Prostate gland (tissue), 2 donors: ENCODE results near the gene ANKRD62. TPM values are rescaled to one million over a fixed set of nuclear protein-coding genes. Genes with fewer than 3 reads are reported as not detected.

Source experiments
- DNase-seq: peaks from one replicate; pipeline ENCODE4 v3.0.0-alpha.2; 2019; ENCODE audit warnings: low spot score
- H3K27ac ChIP-seq, 2 donors: fragments of 200-600 bp; sonication (generic); 2 replicates each; pipeline ENCODE4 v1.5.1; 2017 to 2019
- H3K27me3 ChIP-seq: fragments of 200-600 bp; sonication (generic); replicated peaks from 2 replicates; pipeline ENCODE4 v1.5.1; 2019; ENCODE audit not compliant: insufficient read depth
- H3K36me3 ChIP-seq, 2 donors: fragments of 200-600 bp; sonication (generic); 1 replicate in 1 of 2; 2 replicates in 1 of 2; pipeline versions ENCODE4 v1.5.1 to v1.8.1; 2017 to 2019
- H3K4me1 ChIP-seq: fragments of 200-600 bp; sonication (generic); replicated peaks from 2 replicates; pipeline ENCODE4 v1.5.1; 2019
- H3K4me3 ChIP-seq, 2 donors: fragments of 200-600 bp; sonication (generic); 2 replicates each; pipeline ENCODE4 v1.5.1; 2017 to 2019
- H3K9me3 ChIP-seq: fragments of 200-600 bp; sonication (generic); 2 replicates; pipeline ENCODE4 v1.5.1; 2017
- POLR2A ChIP-seq: fragments of 450-650 bp; IDR thresholded peaks from one replicate; pipeline ENCODE4 v1.6.1; 2016; ENCODE audit warnings: antibody characterized with exemption, mild to moderate bottlenecking
- POLR2AphosphoS5 ChIP-seq: sonication (generic); formaldehyde crosslinking; IDR thresholded peaks from one replicate; pipeline ENCODE4 v1.6.1; 2017; ENCODE audit warnings: antibody characterized with exemption
- WGBS: methylation state at CpG from one replicate; pipeline ENCODE4 v1.1.5; 2018; 5-methylcytosine and 5-hydroxymethylcytosine counted together
- intact Hi-C: fragments of 100-400 bp; cut with DNase I; formaldehyde crosslinking; loops from one replicate; pipeline ENCODE4 v1.14.2; 2022
- total RNA-seq, 2 donors: library from RNA; depleted of rRNA; stranded (reverse); fragments of >200 nt; gene quantifications; one replicate each; pipeline ENCODE4 v1.1.0, GENCODE V29; 2016
- TF ChIP-seq, protein P1 (sequence below), 4 experiments: fragments of 200-600 bp in 2 of 4; fragments of 450-650 bp in 2 of 4; sonication (generic) in 2 of 4; IDR thresholded peaks; 1 replicate in 3 of 4; 2 replicates in 1 of 4; pipeline ENCODE4 v1.5.1; 2016 to 2019; ENCODE audit warnings: antibody characterized with exemption in 4 of 4, mild to moderate bottlenecking in 2 of 4, moderate library complexity in 2 of 4

The ANKRD62 gene
- total RNA-seq, 2 donors from 2014 or later = 4.3 TPM; not detected in 1

DNA sequence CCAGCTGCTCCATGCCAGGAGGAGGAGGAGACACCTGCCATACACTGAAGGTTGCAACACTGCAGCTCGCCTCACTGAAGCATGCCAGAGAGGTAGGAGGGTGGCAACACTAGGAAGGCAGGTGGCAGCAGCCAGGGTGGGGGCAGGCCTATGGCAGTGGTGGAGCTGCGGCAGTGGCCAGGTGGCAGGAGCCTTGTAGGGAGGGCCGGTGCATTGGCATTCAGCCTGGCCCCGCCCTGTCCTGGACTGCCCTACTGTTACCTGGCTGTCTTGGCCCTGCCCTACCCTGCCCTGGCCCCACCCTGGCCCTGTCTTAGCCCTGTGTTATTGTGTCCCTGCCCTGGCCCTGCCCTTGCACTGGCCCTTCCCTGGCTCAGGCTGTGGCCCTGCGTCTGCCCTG is 7.4 kb upstream of the ANKRD62 start:
- TF ChIP-seq POLR2A (no peak), POLR2AphosphoS5 (no peak)
- TF ChIP-seq, protein P1, sequence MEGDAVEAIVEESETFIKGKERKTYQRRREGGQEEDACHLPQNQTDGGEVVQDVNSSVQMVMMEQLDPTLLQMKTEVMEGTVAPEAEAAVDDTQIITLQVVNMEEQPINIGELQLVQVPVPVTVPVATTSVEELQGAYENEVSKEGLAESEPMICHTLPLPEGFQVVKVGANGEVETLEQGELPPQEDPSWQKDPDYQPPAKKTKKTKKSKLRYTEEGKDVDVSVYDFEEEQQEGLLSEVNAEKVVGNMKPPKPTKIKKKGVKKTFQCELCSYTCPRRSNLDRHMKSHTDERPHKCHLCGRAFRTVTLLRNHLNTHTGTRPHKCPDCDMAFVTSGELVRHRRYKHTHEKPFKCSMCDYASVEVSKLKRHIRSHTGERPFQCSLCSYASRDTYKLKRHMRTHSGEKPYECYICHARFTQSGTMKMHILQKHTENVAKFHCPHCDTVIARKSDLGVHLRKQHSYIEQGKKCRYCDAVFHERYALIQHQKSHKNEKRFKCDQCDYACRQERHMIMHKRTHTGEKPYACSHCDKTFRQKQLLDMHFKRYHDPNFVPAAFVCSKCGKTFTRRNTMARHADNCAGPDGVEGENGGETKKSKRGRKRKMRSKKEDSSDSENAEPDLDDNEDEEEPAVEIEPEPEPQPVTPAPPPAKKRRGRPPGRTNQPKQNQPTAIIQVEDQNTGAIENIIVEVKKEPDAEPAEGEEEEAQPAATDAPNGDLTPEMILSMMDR (IDR thresholded peaks at IDR 0.05) = no peak
- Histone ChIP-seq H3K27ac (no peak overlapping the region), H3K9me3 (no peaks in the 10 kb centered on the region), H3K27me3 (no peaks in the 10 kb centered on the region), H3K4me1 (no peaks in the 10 kb centered on the region), H3K4me3 (no peak overlapping the region), H3K36me3 (no peaks in the 10 kb centered on the region)
- DNase-seq = no peak
- WGBS = 63% methylated on average over 5 of the region's 5 CpGs
- intact Hi-C loops = no loop called here

- no peaks in the 10 kb centered on the region for H3K9me3 ChIP-seq
- H3K4me1 ChIP-seq = no peaks in the 10 kb centered on the region
- 89% methylated on average over 18 of the region's 18 CpGs for WGBS
- no peak overlapping the region for H3K27ac ChIP-seq
- DNase-seq = no peak
- TF ChIP-seq POLR2A = no peak
- H3K4me3 ChIP-seq = no peak overlapping the region
- no peaks in the 10 kb centered on the region for H3K27me3 ChIP-seq
- H3K36me3 ChIP-seq = no peaks in the 10 kb centered on the region
- intact Hi-C loops = no loop called here
These were observed 6.8 kb upstream of the ANKRD62 start for GRCh38 chr18:12086677-12087470.

GRCh38 chr18:12087471-12088025 is 6.1 kb upstream of the ANKRD62 start:
- no peaks in the 10 kb centered on the region for H3K9me3 ChIP-seq
- WGBS = 90% methylated on average over 3 of the region's 3 CpGs
- H3K36me3 ChIP-seq = no peaks in the 10 kb centered on the region
- H3K27ac ChIP-seq = no peak overlapping the region
- H3K27me3 ChIP-seq = no peaks in the 10 kb centered on the region
- intact Hi-C loops = no loop called here
- no peak for DNase-seq
- TF ChIP-seq, protein P1 (IDR thresholded peaks at IDR 0.05) = no peak
- no peak for TF ChIP-seq POLR2A
- no peak for TF ChIP-seq POLR2AphosphoS5
- no peaks in the 10 kb centered on the region for H3K4me1 ChIP-seq
- no peak overlapping the region for H3K4me3 ChIP-seq

DNA sequence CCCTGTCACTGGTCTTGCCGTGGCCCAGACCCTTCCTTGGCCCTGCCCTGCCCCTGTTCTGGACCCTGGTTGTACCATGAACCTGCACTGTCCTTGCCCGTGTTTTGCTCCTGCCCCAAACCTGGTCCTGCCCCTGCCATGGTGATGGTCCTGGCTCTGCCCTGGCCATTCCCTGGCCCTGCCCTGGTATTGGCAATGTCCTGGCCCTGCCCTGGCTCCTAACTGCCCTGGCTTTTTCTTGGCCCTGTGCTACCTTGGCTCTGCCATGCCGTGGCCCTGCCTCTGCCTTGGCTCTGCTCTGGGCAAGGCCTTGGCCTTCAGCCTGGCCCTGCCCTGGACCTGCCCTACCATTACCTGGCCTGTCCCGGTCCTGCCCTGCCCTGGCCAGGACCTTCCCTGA is 5.5 kb upstream of the ANKRD62 start:
- intact Hi-C loops = no loop called here
- H3K4me1 ChIP-seq = no peaks in the 10 kb centered on the region
- no peaks in the 10 kb centered on the region for H3K9me3 ChIP-seq
- no peak overlapping the region for H3K27ac ChIP-seq
- TF ChIP-seq, protein P1 (IDR thresholded peaks at IDR 0.05) = no peak
- TF ChIP-seq POLR2AphosphoS5 = no peak
- TF ChIP-seq POLR2A = no peak
- DNase-seq = no peak
- 100% methylated on average over 4 of the region's 4 CpGs for WGBS
- no peaks in the 10 kb centered on the region for H3K36me3 ChIP-seq
- H3K4me3 ChIP-seq = no peak overlapping the region
- no peaks in the 10 kb centered on the region for H3K27me3 ChIP-seq

GRCh38 chr18:12088731-12089375 is 4.8 kb upstream of the ANKRD62 start:
- DNase-seq = no peak
- H3K36me3 ChIP-seq = no peaks in the 10 kb centered on the region
- intact Hi-C loops = no loop called here
- TF ChIP-seq POLR2AphosphoS5 (no peak), POLR2A (no peak)
- TF ChIP-seq, protein P1 (IDR thresholded peaks at IDR 0.05) = no peak
- H3K27ac ChIP-seq = no peak overlapping the region
- H3K27me3 ChIP-seq = no peaks in the 10 kb centered on the region
- H3K4me3 ChIP-seq = no peak overlapping the region
- 88% methylated on average over 5 of the region's 5 CpGs for WGBS
- no peaks in the 10 kb centered on the region for H3K9me3 ChIP-seq
- H3K4me1 ChIP-seq = no peaks in the 10 kb centered on the region
